ENCODE results near the gene SLC16A12. TPM values are rescaled to one million over a fixed set of nuclear protein-coding genes. Genes with fewer than 3 reads are reported as not detected.
A peak's percentile ranks its signal among the peaks of the same experiment; 100 is the strongest.
"Not testable (repeated sequence)": the region's sequence is repeated elsewhere in the genome, so short reads cannot be mapped to it uniquely, and the experiment has no call there.

SLC16A12 gene
- polyA plus RNA-seq, 4 donors: 0.21 to 0.89 TPM; not detected in 2

- DNase-seq: peak; percentile 32 to 43
- H3K9me3 ChIP-seq (ENCODE audit: control insufficient read depth in 2 of 2, insufficient read depth in 1 of 2, low read depth in 1 of 2, low read length in 1 of 2): no peaks in the 10 kb centered on the region
- H3K36me3 ChIP-seq (ENCODE audit: control insufficient read depth in 3 of 3, insufficient read depth in 2 of 3, low read depth in 1 of 3, low read length in 3 of 3): no peaks in the 10 kb centered on the region
- peaks cover 0 to 3% (median 0%) of the 10 kb centered on the region in 3 donors for H3K4me1 ChIP-seq (ENCODE audit: control insufficient read depth in 3 of 3, insufficient read depth in 2 of 3, low read depth in 1 of 3, low read length in 2 of 3)
- WGBS, 3 donors: 45 to 65% (median 51%) methylated on average over 5 of the region's 5 CpGs
- H3K4me3 ChIP-seq (ENCODE audit: low read depth in 1 of 3, low read length in 3 of 3): no peak overlapping the region
- no peak for FAIRE-seq
- H3K27ac ChIP-seq (ENCODE audit: low read depth in 1 of 3, low read length in 2 of 3): no peak overlapping the region
- peaks cover 0 to 4% (median 0%) of the 10 kb centered on the region in 3 donors for H3K27me3 ChIP-seq (ENCODE audit: control insufficient read depth in 3 of 3, insufficient read depth in 3 of 3, low read length in 3 of 3)
Observed at GRCh38 chr10:89553064-89553734, 17.8 kb upstream of the SLC16A12 start.

- 83 to 93% (median 85%) methylated on average over 4 of the region's 4 CpGs for WGBS, 3 donors
- H3K27me3 ChIP-seq (ENCODE audit: control insufficient read depth in 3 of 3, insufficient read depth in 3 of 3, low read length in 3 of 3): peaks cover 0 to 4% (median 0%) of the 10 kb centered on the region in 3 donors
- no peak overlapping the region for H3K27ac ChIP-seq (ENCODE audit: low read depth in 1 of 3, low read length in 2 of 3)
- no peaks in the 10 kb centered on the region for H3K36me3 ChIP-seq (ENCODE audit: control insufficient read depth in 3 of 3, insufficient read depth in 2 of 3, low read depth in 1 of 3, low read length in 3 of 3)
- FAIRE-seq: no peak
- no peaks in the 10 kb centered on the region for H3K9me3 ChIP-seq (ENCODE audit: control insufficient read depth in 2 of 2, insufficient read depth in 1 of 2, low read depth in 1 of 2, low read length in 1 of 2)
- H3K4me3 ChIP-seq (ENCODE audit: low read depth in 1 of 3, low read length in 3 of 3): no peak overlapping the region
- peaks cover 0 to 3% (median 0%) of the 10 kb centered on the region in 3 donors for H3K4me1 ChIP-seq (ENCODE audit: control insufficient read depth in 3 of 3, insufficient read depth in 2 of 3, low read depth in 1 of 3, low read length in 2 of 3)
- no peak for DNase-seq
Observed at GRCh38 chr10:89552213-89552612, 16.8 kb upstream of the SLC16A12 start.

- Histone ChIP-seq H3K9me3 (ENCODE audit: control insufficient read depth in 2 of 2, insufficient read depth in 1 of 2, low read depth in 1 of 2, low read length in 1 of 2) (no peaks in the 10 kb centered on the region), H3K4me1 (ENCODE audit: control insufficient read depth in 3 of 3, insufficient read depth in 2 of 3, low read depth in 1 of 3, low read length in 2 of 3) (peaks cover 0 to 3% (median 0%) of the 10 kb centered on the region in 3 donors), H3K36me3 (ENCODE audit: control insufficient read depth in 3 of 3, insufficient read depth in 2 of 3, low read depth in 1 of 3, low read length in 3 of 3) (no peaks in the 10 kb centered on the region), H3K27me3 (ENCODE audit: control insufficient read depth in 3 of 3, insufficient read depth in 3 of 3, low read length in 3 of 3) (peaks cover 0 to 4% (median 0%) of the 10 kb centered on the region in 3 donors), H3K4me3 (ENCODE audit: low read depth in 1 of 3, low read length in 3 of 3) (no peak overlapping the region), H3K27ac (ENCODE audit: low read depth in 1 of 3, low read length in 2 of 3) (no peak overlapping the region)
- FAIRE-seq (no peak), DNase-seq (no peak)
- 55 to 68% (median 60%) methylated on average over 5 of the region's 5 CpGs for WGBS, 3 donors
Observed at GRCh38 chr10:89550509-89550908, 15.1 kb upstream of the SLC16A12 start.

- Histone ChIP-seq H3K27me3 (ENCODE audit: control insufficient read depth in 3 of 3, insufficient read depth in 3 of 3, low read length in 3 of 3) (peaks cover 0 to 4% (median 2%) of the 10 kb centered on the region in 3 donors), H3K9me3 (ENCODE audit: control insufficient read depth in 2 of 2, insufficient read depth in 1 of 2, low read depth in 1 of 2, low read length in 1 of 2) (no peaks in the 10 kb centered on the region), H3K27ac (ENCODE audit: low read depth in 1 of 3, low read length in 2 of 3) (no peak overlapping the region), H3K4me3 (ENCODE audit: low read depth in 1 of 3, low read length in 3 of 3) (no peak overlapping the region), H3K36me3 (ENCODE audit: control insufficient read depth in 3 of 3, insufficient read depth in 2 of 3, low read depth in 1 of 3, low read length in 3 of 3) (no peaks in the 10 kb centered on the region), H3K4me1 (ENCODE audit: control insufficient read depth in 3 of 3, insufficient read depth in 2 of 3, low read depth in 1 of 3, low read length in 2 of 3) (peaks cover 0 to 3% (median 0%) of the 10 kb centered on the region in 3 donors)
- WGBS, 3 donors: 13 to 59% (median 48%) methylated on average over 1 of the region's 1 CpG
- no peak for DNase-seq
- no peak for FAIRE-seq
Observed at GRCh38 chr10:89549510-89549909, 14.1 kb upstream of the SLC16A12 start.

GRCh38 chr10:89548673-89549072 lies 13.3 kb upstream of the SLC16A12 start:
- no peaks in the 10 kb centered on the region for H3K9me3 ChIP-seq (ENCODE audit: control insufficient read depth in 2 of 2, insufficient read depth in 1 of 2, low read depth in 1 of 2, low read length in 1 of 2)
- WGBS, 3 donors: 83 to 92% (median 89%) methylated on average over 6 of the region's 6 CpGs
- FAIRE-seq (no peak), DNase-seq (no peak)
- H3K4me1 ChIP-seq (ENCODE audit: control insufficient read depth in 3 of 3, insufficient read depth in 2 of 3, low read depth in 1 of 3, low read length in 2 of 3): peaks cover 0 to 3% (median 0%) of the 10 kb centered on the region in 3 donors
- peaks cover 0 to 4% (median 2%) of the 10 kb centered on the region in 3 donors for H3K27me3 ChIP-seq (ENCODE audit: control insufficient read depth in 3 of 3, insufficient read depth in 3 of 3, low read length in 3 of 3)
- H3K4me3 ChIP-seq (ENCODE audit: low read depth in 1 of 3, low read length in 3 of 3): no peak overlapping the region
- H3K36me3 ChIP-seq (ENCODE audit: control insufficient read depth in 3 of 3, insufficient read depth in 2 of 3, low read depth in 1 of 3, low read length in 3 of 3): no peaks in the 10 kb centered on the region
- H3K27ac ChIP-seq (ENCODE audit: low read depth in 1 of 3, low read length in 2 of 3): no peak overlapping the region

GRCh38 chr10:89547853-89548513 lies 12.6 kb upstream of the SLC16A12 start:
- Histone ChIP-seq H3K4me3 (ENCODE audit: low read depth in 1 of 3, low read length in 3 of 3) (no peak overlapping the region), H3K27ac (ENCODE audit: low read depth in 1 of 3, low read length in 2 of 3) (no peak overlapping the region), H3K27me3 (ENCODE audit: control insufficient read depth in 3 of 3, insufficient read depth in 3 of 3, low read length in 3 of 3) (peaks cover 0 to 4% (median 2%) of the 10 kb centered on the region in 3 donors), H3K36me3 (ENCODE audit: control insufficient read depth in 3 of 3, insufficient read depth in 2 of 3, low read depth in 1 of 3, low read length in 3 of 3) (no peaks in the 10 kb centered on the region), H3K9me3 (ENCODE audit: control insufficient read depth in 2 of 2, insufficient read depth in 1 of 2, low read depth in 1 of 2, low read length in 1 of 2) (no peaks in the 10 kb centered on the region), H3K4me1 (ENCODE audit: control insufficient read depth in 3 of 3, insufficient read depth in 2 of 3, low read depth in 1 of 3, low read length in 2 of 3) (peaks cover 0 to 3% (median 0%) of the 10 kb centered on the region in 3 donors)
- no peak for DNase-seq
- WGBS, 3 donors: 88 to 98% (median 89%) methylated on average over 2 of the region's 2 CpGs
- FAIRE-seq: no peak

GRCh38 chr10:89546651-89547050 lies 11.3 kb upstream of the SLC16A12 start:
- not testable (repeated sequence) for H3K4me3 ChIP-seq (ENCODE audit: low read depth in 1 of 3, low read length in 3 of 3); H3K27ac ChIP-seq (ENCODE audit: low read depth in 1 of 3, low read length in 2 of 3); H3K27me3 ChIP-seq (ENCODE audit: control insufficient read depth in 3 of 3, insufficient read depth in 3 of 3, low read length in 3 of 3); FAIRE-seq; H3K36me3 ChIP-seq (ENCODE audit: control insufficient read depth in 3 of 3, insufficient read depth in 2 of 3, low read depth in 1 of 3, low read length in 3 of 3); H3K4me1 ChIP-seq (ENCODE audit: control insufficient read depth in 3 of 3, insufficient read depth in 2 of 3, low read depth in 1 of 3, low read length in 2 of 3); DNase-seq; H3K9me3 ChIP-seq (ENCODE audit: control insufficient read depth in 2 of 2, insufficient read depth in 1 of 2, low read depth in 1 of 2, low read length in 1 of 2)
- WGBS, 3 donors: 97 to 100% (median 98%) methylated on average over 1 of the region's 1 CpG

- no peak for FAIRE-seq
- peaks cover 0 to 2% (median 0%) of the 10 kb centered on the region in 3 donors for H3K4me1 ChIP-seq (ENCODE audit: control insufficient read depth in 3 of 3, insufficient read depth in 2 of 3, low read depth in 1 of 3, low read length in 2 of 3)
- H3K36me3 ChIP-seq (ENCODE audit: control insufficient read depth in 3 of 3, insufficient read depth in 2 of 3, low read depth in 1 of 3, low read length in 3 of 3): no peaks in the 10 kb centered on the region
- no peak overlapping the region for H3K4me3 ChIP-seq (ENCODE audit: low read depth in 1 of 3, low read length in 3 of 3)
- peaks cover 0 to 8% (median 5%) of the 10 kb centered on the region in 3 donors for H3K27me3 ChIP-seq (ENCODE audit: control insufficient read depth in 3 of 3, insufficient read depth in 3 of 3, low read length in 3 of 3)
- no peaks in the 10 kb centered on the region for H3K9me3 ChIP-seq (ENCODE audit: control insufficient read depth in 2 of 2, insufficient read depth in 1 of 2, low read depth in 1 of 2, low read length in 1 of 2)
- DNase-seq: no peak
- 72 to 92% (median 87%) methylated on average over 3 of the region's 3 CpGs for WGBS, 3 donors
- no peak overlapping the region for H3K27ac ChIP-seq (ENCODE audit: low read depth in 1 of 3, low read length in 2 of 3)
Observed at GRCh38 chr10:89543841-89544240, 8.4 kb upstream of the SLC16A12 start.

Data from small intestine (tissue), 7 donors.